ENCODE data around the gene PRIM2. TPM values are rescaled to one million over a fixed set of nuclear protein-coding genes. Genes with fewer than 3 reads are reported as not detected.
A peak's percentile ranks its signal among the peaks of the same experiment; 100 is the strongest.
"Not testable (repeated sequence)": the region's sequence is repeated elsewhere in the genome, so short reads cannot be mapped to it uniquely, and the experiment has no call there.

Gene PRIM2
- total RNA-seq, 1 donor from 2014 or later, result 16.2 TPM

DNA sequence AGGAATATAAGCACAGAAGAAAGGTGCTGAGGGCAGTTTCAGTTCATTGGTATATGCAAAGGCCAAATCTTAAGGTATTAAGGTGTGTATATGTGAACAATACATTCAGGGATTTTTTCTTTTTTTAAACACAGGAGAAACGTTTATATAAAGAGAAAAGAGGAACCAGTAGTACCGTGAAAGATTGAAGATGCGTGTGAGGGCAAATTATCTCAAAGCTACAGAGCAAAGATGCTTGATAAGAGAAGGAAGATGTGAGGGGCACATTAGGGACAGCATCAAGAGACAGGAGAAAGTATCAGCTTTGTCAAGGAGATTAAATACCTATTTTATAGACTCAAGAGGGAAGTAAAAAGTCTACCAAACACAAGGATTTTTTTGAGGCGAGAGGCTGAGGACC, 165.0 kb downstream of the PRIM2 start:
- not testable (repeated sequence) for H3K27ac Mint-ChIP-seq (ENCODE audit: unreplicated experiment); H3K4me3 Mint-ChIP-seq (ENCODE audit: unreplicated experiment); H3K4me1 Mint-ChIP-seq (ENCODE audit: unreplicated experiment); H3K9me3 Mint-ChIP-seq (ENCODE audit: unreplicated experiment); DNase-seq (ENCODE audit: low spot score); H3K36me3 Mint-ChIP-seq (ENCODE audit: low read depth, unreplicated experiment); H3K27me3 Mint-ChIP-seq (ENCODE audit: unreplicated experiment)

DNA sequence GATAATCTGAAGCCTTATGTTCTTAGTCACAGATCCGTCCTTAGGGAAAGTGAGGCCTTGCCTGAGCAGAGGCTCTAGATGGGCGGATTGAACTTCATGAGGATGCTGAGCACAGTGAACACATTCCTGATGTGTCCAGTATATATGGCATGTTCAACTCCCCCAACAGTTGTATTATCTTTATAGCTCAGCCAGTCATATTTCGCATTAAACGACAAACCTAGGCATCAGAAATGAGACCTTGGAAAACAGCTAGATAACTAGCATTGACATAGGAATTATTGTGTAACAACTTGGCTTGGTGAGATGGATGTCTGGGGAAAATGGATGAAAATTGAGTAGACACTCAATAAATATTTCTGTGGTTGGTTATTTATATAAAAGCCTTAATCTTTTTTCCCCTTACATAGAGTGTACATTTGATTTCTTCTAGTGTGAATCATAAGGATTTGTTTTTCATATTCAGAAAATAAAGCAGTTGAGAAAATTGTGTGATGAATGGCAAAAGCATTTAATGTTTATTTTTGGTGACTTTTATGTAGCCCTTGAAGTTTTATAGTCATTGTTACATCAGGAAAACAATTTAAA, 169.2 kb downstream of the PRIM2 start:
- H3K27me3 Mint-ChIP-seq (ENCODE audit: unreplicated experiment); H3K4me3 Mint-ChIP-seq (ENCODE audit: unreplicated experiment); H3K4me1 Mint-ChIP-seq (ENCODE audit: unreplicated experiment): not testable (repeated sequence)

DNA sequence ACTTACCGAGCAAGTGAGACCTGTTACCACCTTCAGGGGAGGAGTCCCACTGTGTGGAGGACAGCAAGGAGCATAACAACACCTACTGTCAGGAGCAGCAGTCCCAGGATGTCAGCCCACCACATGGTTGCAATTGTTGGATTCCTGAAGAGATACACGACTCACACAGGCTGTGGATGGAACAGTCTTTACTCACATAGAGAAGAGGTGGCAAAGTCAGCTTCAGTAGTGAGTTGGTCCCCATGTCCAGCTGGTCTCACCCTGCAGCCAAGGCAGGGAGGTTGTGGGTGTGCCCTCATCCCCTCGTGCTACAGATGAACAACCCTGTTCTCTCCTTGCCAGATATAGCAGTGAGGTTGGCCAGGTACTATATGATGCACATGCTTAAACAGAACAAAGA, 171.1 kb downstream of the PRIM2 start:
- not testable (repeated sequence) for H3K9me3 Mint-ChIP-seq (ENCODE audit: unreplicated experiment); H3K27me3 Mint-ChIP-seq (ENCODE audit: unreplicated experiment); H3K36me3 Mint-ChIP-seq (ENCODE audit: low read depth, unreplicated experiment); H3K4me3 Mint-ChIP-seq (ENCODE audit: unreplicated experiment); H3K4me1 Mint-ChIP-seq (ENCODE audit: unreplicated experiment); DNase-seq (ENCODE audit: low spot score); H3K27ac Mint-ChIP-seq (ENCODE audit: unreplicated experiment)

More for the DNA sequence above, 169.2 kb downstream of the PRIM2 start:
- H3K27ac Mint-ChIP-seq (ENCODE audit: unreplicated experiment); DNase-seq (ENCODE audit: low spot score); H3K9me3 Mint-ChIP-seq (ENCODE audit: unreplicated experiment); H3K36me3 Mint-ChIP-seq (ENCODE audit: low read depth, unreplicated experiment): not testable (repeated sequence)

- not testable (repeated sequence) for DNase-seq (ENCODE audit: low spot score); H3K9me3 Mint-ChIP-seq (ENCODE audit: unreplicated experiment); H3K36me3 Mint-ChIP-seq (ENCODE audit: low read depth, unreplicated experiment); H3K27ac Mint-ChIP-seq (ENCODE audit: unreplicated experiment); H3K4me1 Mint-ChIP-seq (ENCODE audit: unreplicated experiment); H3K27me3 Mint-ChIP-seq (ENCODE audit: unreplicated experiment); H3K4me3 Mint-ChIP-seq (ENCODE audit: unreplicated experiment)
Measured at GRCh38 chr6:57489887-57490286, 172.5 kb downstream of the PRIM2 start.

DNA sequence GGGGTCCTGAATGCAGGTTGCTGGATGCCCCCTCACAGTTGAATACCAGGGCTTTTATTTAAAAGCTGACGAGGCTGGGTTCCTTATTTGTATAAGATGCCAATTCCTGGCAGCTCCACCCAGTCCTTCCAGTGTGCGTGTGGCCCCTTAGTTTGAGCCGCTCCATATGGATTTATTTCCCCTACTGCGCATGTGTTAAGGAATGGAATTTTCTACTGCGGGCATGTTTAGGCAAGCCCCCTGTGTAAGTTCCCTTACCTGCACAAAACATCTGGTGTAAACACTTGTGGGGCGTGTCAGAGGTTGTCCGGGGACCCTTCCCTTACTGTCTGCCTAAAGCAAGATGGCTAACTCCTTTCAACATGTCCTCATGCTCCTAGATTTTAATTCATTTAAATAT, 174.4 kb downstream of the PRIM2 start:
- not testable (repeated sequence) for H3K36me3 Mint-ChIP-seq (ENCODE audit: low read depth, unreplicated experiment); H3K4me3 Mint-ChIP-seq (ENCODE audit: unreplicated experiment); H3K4me1 Mint-ChIP-seq (ENCODE audit: unreplicated experiment); H3K27me3 Mint-ChIP-seq (ENCODE audit: unreplicated experiment); DNase-seq (ENCODE audit: low spot score); H3K9me3 Mint-ChIP-seq (ENCODE audit: unreplicated experiment); H3K27ac Mint-ChIP-seq (ENCODE audit: unreplicated experiment)

GRCh38 chr6:57496251-57496650, 178.8 kb downstream of the PRIM2 start:
- H3K4me1 Mint-ChIP-seq (ENCODE audit: unreplicated experiment), result not testable (repeated sequence)

GRCh38 chr6:57500368-57501021, 183.1 kb downstream of the PRIM2 start:
- not testable (repeated sequence) for H3K27ac Mint-ChIP-seq (ENCODE audit: unreplicated experiment); H3K4me3 Mint-ChIP-seq (ENCODE audit: unreplicated experiment); H3K36me3 Mint-ChIP-seq (ENCODE audit: low read depth, unreplicated experiment); H3K27me3 Mint-ChIP-seq (ENCODE audit: unreplicated experiment); H3K4me1 Mint-ChIP-seq (ENCODE audit: unreplicated experiment); H3K9me3 Mint-ChIP-seq (ENCODE audit: unreplicated experiment); DNase-seq (ENCODE audit: low spot score)

More at GRCh38 chr6:57496251-57496650, 178.8 kb downstream of the PRIM2 start:
- not testable (repeated sequence) for H3K27me3 Mint-ChIP-seq (ENCODE audit: unreplicated experiment); DNase-seq (ENCODE audit: low spot score); H3K27ac Mint-ChIP-seq (ENCODE audit: unreplicated experiment); H3K36me3 Mint-ChIP-seq (ENCODE audit: low read depth, unreplicated experiment); H3K4me3 Mint-ChIP-seq (ENCODE audit: unreplicated experiment); H3K9me3 Mint-ChIP-seq (ENCODE audit: unreplicated experiment)

- not testable (repeated sequence) for H3K36me3 Mint-ChIP-seq (ENCODE audit: low read depth, unreplicated experiment); DNase-seq (ENCODE audit: low spot score); H3K4me3 Mint-ChIP-seq (ENCODE audit: unreplicated experiment); H3K27ac Mint-ChIP-seq (ENCODE audit: unreplicated experiment); H3K9me3 Mint-ChIP-seq (ENCODE audit: unreplicated experiment); H3K27me3 Mint-ChIP-seq (ENCODE audit: unreplicated experiment); H3K4me1 Mint-ChIP-seq (ENCODE audit: unreplicated experiment)
Measured at GRCh38 chr6:57502387-57502786, 185.0 kb downstream of the PRIM2 start.

GRCh38 chr6:57505251-57505650, 187.8 kb downstream of the PRIM2 start:
- H3K27me3 Mint-ChIP-seq (ENCODE audit: unreplicated experiment); H3K36me3 Mint-ChIP-seq (ENCODE audit: low read depth, unreplicated experiment); H3K27ac Mint-ChIP-seq (ENCODE audit: unreplicated experiment); H3K4me3 Mint-ChIP-seq (ENCODE audit: unreplicated experiment); DNase-seq (ENCODE audit: low spot score); H3K4me1 Mint-ChIP-seq (ENCODE audit: unreplicated experiment); H3K9me3 Mint-ChIP-seq (ENCODE audit: unreplicated experiment): not testable (repeated sequence)

- not testable (repeated sequence) for H3K4me1 Mint-ChIP-seq (ENCODE audit: unreplicated experiment); H3K9me3 Mint-ChIP-seq (ENCODE audit: unreplicated experiment); H3K27me3 Mint-ChIP-seq (ENCODE audit: unreplicated experiment); H3K27ac Mint-ChIP-seq (ENCODE audit: unreplicated experiment); H3K4me3 Mint-ChIP-seq (ENCODE audit: unreplicated experiment); H3K36me3 Mint-ChIP-seq (ENCODE audit: low read depth, unreplicated experiment); DNase-seq (ENCODE audit: low spot score)
Measured at GRCh38 chr6:57510390-57510789, 193.0 kb downstream of the PRIM2 start.

DNA sequence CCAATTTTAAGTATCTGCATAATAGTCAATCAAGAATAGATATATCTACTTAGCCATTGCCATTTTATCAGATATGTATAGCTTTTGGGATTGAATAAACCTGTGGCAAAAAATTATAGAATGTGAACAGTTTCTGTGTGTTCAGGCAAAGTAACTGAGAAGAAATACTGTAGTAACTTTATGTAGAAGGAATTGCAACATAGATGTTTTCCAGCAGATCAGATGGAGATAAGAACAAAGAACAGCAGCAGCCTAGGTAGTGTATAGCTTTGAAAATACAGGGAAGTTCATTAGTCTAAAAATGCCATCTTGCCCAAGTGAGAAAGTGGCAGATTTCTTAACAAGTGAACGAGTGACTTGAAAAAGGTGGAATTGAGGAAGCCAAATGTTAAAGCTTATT, 197.7 kb downstream of the PRIM2 start:
- H3K4me3 Mint-ChIP-seq (ENCODE audit: unreplicated experiment); DNase-seq (ENCODE audit: low spot score); H3K36me3 Mint-ChIP-seq (ENCODE audit: low read depth, unreplicated experiment); H3K27me3 Mint-ChIP-seq (ENCODE audit: unreplicated experiment); H3K27ac Mint-ChIP-seq (ENCODE audit: unreplicated experiment); H3K9me3 Mint-ChIP-seq (ENCODE audit: unreplicated experiment): not testable (repeated sequence)
- peaks cover 21% of the 10 kb centered on the region for H3K4me1 Mint-ChIP-seq (ENCODE audit: unreplicated experiment)

DNA sequence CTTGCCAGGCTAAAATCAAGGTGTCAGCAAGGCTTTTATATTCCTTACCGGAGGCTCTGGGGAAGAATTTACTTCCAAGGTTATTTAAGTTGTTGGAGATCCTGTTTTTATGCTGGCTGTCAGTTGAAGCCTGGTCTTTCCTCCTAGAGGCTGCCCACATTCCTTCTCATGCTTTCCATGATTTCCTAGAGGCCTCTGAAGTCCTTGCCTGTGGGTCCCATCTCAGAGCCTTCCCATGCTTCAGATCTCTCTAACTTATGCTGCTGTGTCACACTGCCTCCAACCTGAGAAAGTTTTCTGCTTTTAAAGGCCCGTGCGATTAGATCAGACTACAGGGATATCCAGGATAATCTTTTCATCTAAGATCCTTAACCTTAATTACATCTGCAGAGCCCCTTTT, 198.4 kb downstream of the PRIM2 start:
- H3K4me3 Mint-ChIP-seq (ENCODE audit: unreplicated experiment); H3K36me3 Mint-ChIP-seq (ENCODE audit: low read depth, unreplicated experiment); DNase-seq (ENCODE audit: low spot score); H3K9me3 Mint-ChIP-seq (ENCODE audit: unreplicated experiment); H3K27me3 Mint-ChIP-seq (ENCODE audit: unreplicated experiment): not testable (repeated sequence)
- Mint-ChIP-seq H3K4me1 (ENCODE audit: unreplicated experiment) (peaks cover 21% of the 10 kb centered on the region), H3K27ac (ENCODE audit: unreplicated experiment) (peak overlapping the region; percentile 45)
